GM12878 (cell line): ENCODE results near the gene NOVA2.

Experiments used
- CREM ChIP-seq: IDR thresholded peaks from 2 replicates; pipeline ENCODE4 v1.6.1; 2014; ENCODE audit warnings: antibody characterized with exemption, low read depth
- CTCF ChIP-seq, 3 experiments: IDR thresholded peaks in 2 of 3; conservative IDR thresholded peaks in 1 of 3; 2 replicates each; pipeline ENCODE4 v1.5.1; 2011; ENCODE audit warnings: low read depth in 3 of 3, low read length in 3 of 3, mild to moderate bottlenecking in 3 of 3, control low read depth in 2 of 3, moderate library complexity in 2 of 3, inconsistent platforms in 1 of 3, mixed read lengths in 1 of 3; ENCODE audit not compliant: control insufficient read depth in 2 of 3, insufficient read depth in 1 of 3; ENCODE audit errors: extremely low read depth in 1 of 3
- EZH2 ChIP-seq: IDR thresholded peaks from 2 replicates; pipeline ENCODE4 v1.6.1; 2012; ENCODE audit warnings: low read depth, mild to moderate bottlenecking, control low read depth, inconsistent platforms, low read length, borderline replicate concordance; ENCODE audit not compliant: control insufficient read depth
- HDAC6 ChIP-seq: fragments of 200-600 bp; sonication (generic); IDR thresholded peaks from one replicate; pipeline ENCODE4 v1.8.0; 2017; ENCODE audit warnings: antibody characterized with exemption; ENCODE audit not compliant: unreplicated experiment
- NFYB ChIP-seq: IDR thresholded peaks from 2 replicates; pipeline ENCODE4 v1.6.1; 2011; ENCODE audit warnings: low read depth, mild to moderate bottlenecking, low read length, improper control_type of control experiment, moderate library complexity; ENCODE audit not compliant: insufficient read depth
- POLR2A ChIP-seq: IDR thresholded peaks from 2 replicates; pipeline ENCODE4 v1.6.1; 2011; ENCODE audit warnings: low read depth, mild to moderate bottlenecking, low read length

DNA sequence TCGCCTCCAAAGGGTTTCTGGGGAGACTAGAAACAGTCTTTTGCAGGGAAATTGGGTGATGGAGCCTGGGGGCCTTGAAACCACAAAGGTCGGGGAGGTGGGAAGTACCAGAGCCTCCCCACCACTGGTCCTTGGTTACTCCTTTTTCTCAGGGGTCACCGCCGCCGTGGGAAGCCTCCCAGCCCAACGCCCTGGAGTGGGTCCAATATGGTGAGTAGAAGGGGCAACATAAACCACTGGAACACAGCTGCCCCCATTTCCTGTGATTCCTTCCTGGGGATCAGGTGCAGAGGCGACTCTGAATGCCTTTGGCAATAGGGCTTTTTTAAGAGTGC is 43.4 kb upstream of the NOVA2 start:
- no peak for TF ChIP-seq POLR2A
- TF ChIP-seq CREM, result no peak
- TF ChIP-seq CTCF (IDR thresholded peaks at IDR 0.05 in 2 of 3, conservative IDR thresholded peaks at IDR 0.05 in 1 of 3; ENCODE audit: control insufficient read depth in 2 of 3, extremely low read depth in 1 of 3, insufficient read depth in 1 of 3, low read depth in 3 of 3, low read length in 3 of 3), result no peak
- TF ChIP-seq HDAC6, result no peak
- no peak for TF ChIP-seq EZH2
- TF ChIP-seq NFYB, result no peak
